Uterus (tissue), 4 donors: Measurements from ENCODE around the gene CLDN20. TPM values are rescaled to one million over a fixed set of nuclear protein-coding genes. Genes with fewer than 3 reads are reported as not detected.
"Not testable (repeated sequence)": the region's sequence is repeated elsewhere in the genome, so short reads cannot be mapped to it uniquely, and the experiment has no call there.

Experiments
- DNase-seq, 2 donors: peaks; one replicate each; pipeline ENCODE4 v3.0.0-alpha.2; 2019 to 2020
- H3K27ac ChIP-seq, 2 donors: fragments of 200-600 bp; sonication (generic); 1 replicate in 1 of 2; 2 replicates in 1 of 2; pipeline ENCODE4 v1.5.1; 2016 to 2018
- H3K27me3 ChIP-seq, 2 donors: fragments of 200-600 bp; sonication (generic); one replicate each; pipeline ENCODE4 v1.5.1; 2018 to 2019; ENCODE audit warnings: control low read depth in 1 of 2
- H3K36me3 ChIP-seq, 2 donors: fragments of 200-600 bp; sonication (generic); one replicate each; pipeline ENCODE4 v1.5.1; 2019; ENCODE audit warnings: control low read depth in 1 of 2
- H3K4me1 ChIP-seq, 2 donors: fragments of 200-600 bp; sonication (generic); one replicate each; pipeline ENCODE4 v1.5.1; 2018 to 2019; ENCODE audit warnings: control low read depth in 1 of 2
- H3K4me3 ChIP-seq, 2 donors: fragments of 200-600 bp; sonication (generic); 1 replicate in 1 of 2; 2 replicates in 1 of 2; pipeline ENCODE4 v1.5.1; 2018 to 2019; ENCODE audit warnings: mild to moderate bottlenecking in 1 of 2
- H3K9me3 ChIP-seq, 2 donors: fragments of 200-600 bp; sonication (generic); one replicate each; pipeline ENCODE4 v1.5.1; 2019; ENCODE audit warnings: control low read depth in 1 of 2
- POLR2A ChIP-seq, 2 donors: fragments of 450-650 bp; IDR thresholded peaks; one replicate each; pipeline ENCODE4 v1.6.1; 2016; ENCODE audit warnings: antibody characterized with exemption in 2 of 2, mild to moderate bottlenecking in 1 of 2, moderate library complexity in 1 of 2
- intact Hi-C: fragments of 100-400 bp; cut with DNase I; formaldehyde crosslinking; loops from one replicate; pipeline ENCODE4 v1.15.1; 2023; ENCODE audit warnings: low total_unique reads
- total RNA-seq, 4 donors: library from RNA; depleted of rRNA in 3 of 4; stranded (reverse); fragments of >200 nt in 3 of 4; gene quantifications; one replicate each; pipeline versions ENCODE4 v1.1.0 to v1.2.4, GENCODE V29; 2014 to 2023
- TF ChIP-seq, protein P1 (sequence below), 4 experiments: fragments of 200-600 bp in 2 of 4; fragments of 450-650 bp in 2 of 4; sonication (generic) in 2 of 4; IDR thresholded peaks; one replicate each; pipeline ENCODE4 v1.5.1; 2016 to 2019; ENCODE audit warnings: antibody characterized with exemption in 4 of 4, mild to moderate bottlenecking in 2 of 4, moderate library complexity in 1 of 4
- donor health status: DM: yes; HTN: yes; CAD: no.

Gene CLDN20
- total RNA-seq, 4 donors from 2014 or later = 1.5 TPM; not detected in 3

DNA sequence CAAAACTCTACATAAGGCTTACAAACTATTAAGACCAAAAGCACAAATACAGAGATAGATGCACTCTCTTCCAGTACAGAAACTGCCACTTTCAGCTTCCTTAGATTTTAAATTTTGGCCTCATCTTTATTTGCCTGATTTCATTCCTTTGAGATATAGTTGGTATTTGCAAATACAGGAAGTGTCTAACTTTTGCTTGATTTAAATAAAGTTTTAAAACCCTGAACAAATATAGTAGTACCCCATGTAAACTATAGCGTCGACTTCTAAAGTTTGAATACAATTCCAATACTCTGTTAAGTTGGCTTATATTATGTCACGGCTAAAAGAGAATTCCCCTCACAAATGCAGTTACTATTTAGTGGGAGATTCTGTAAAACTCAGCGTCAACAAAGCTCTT is 1.2 kb upstream of the CLDN20 start:
- H3K4me3 ChIP-seq = no peak overlapping the region
- no peaks in the 10 kb centered on the region for H3K4me1 ChIP-seq
- TF ChIP-seq, protein P1, sequence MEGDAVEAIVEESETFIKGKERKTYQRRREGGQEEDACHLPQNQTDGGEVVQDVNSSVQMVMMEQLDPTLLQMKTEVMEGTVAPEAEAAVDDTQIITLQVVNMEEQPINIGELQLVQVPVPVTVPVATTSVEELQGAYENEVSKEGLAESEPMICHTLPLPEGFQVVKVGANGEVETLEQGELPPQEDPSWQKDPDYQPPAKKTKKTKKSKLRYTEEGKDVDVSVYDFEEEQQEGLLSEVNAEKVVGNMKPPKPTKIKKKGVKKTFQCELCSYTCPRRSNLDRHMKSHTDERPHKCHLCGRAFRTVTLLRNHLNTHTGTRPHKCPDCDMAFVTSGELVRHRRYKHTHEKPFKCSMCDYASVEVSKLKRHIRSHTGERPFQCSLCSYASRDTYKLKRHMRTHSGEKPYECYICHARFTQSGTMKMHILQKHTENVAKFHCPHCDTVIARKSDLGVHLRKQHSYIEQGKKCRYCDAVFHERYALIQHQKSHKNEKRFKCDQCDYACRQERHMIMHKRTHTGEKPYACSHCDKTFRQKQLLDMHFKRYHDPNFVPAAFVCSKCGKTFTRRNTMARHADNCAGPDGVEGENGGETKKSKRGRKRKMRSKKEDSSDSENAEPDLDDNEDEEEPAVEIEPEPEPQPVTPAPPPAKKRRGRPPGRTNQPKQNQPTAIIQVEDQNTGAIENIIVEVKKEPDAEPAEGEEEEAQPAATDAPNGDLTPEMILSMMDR (IDR thresholded peaks at IDR 0.05) = no peak
- TF ChIP-seq POLR2A (IDR thresholded peaks at IDR 0.05) = no peak
- no peaks in the 10 kb centered on the region for H3K9me3 ChIP-seq
- H3K27ac ChIP-seq = no peak overlapping the region
- no peaks in the 10 kb centered on the region for H3K36me3 ChIP-seq
- intact Hi-C loops = no loop called here
- DNase-seq = no peak
- H3K27me3 ChIP-seq = no peaks in the 10 kb centered on the region

DNA sequence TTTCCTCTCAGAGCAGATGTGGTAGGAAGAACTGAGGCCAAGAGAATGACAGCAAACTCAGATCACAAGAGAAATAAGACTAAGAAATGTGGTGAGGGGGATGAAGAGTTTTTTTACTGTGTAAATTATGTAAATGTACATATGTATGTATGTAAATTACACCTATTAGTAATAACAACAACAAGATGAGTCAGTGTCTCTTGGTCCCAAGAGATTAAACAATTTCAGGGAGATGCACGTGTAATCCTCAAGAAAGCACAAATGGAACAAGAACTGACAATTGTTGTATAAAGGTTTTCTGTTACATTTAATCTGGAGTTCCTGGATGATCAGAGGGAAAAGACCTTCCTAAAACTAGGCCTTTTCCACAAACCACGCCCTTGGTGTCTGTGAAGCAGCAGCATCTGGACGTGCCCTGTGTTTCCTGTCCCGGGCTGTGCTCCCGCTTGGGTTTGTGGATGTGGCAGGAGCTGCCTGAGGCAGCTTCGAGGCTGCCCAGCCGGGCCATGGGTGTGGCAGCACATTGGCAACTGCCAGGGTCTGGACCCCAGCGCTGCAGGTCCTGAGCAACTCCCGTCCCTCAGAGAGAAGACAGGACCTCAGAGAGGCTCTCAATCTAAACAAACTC is 994 bp downstream of the CLDN20 start:
- intact Hi-C loops = no loop called here
- Histone ChIP-seq H3K27ac (no peak overlapping the region), H3K36me3 (no peaks in the 10 kb centered on the region), H3K4me3 (no peak overlapping the region), H3K27me3 (no peaks in the 10 kb centered on the region), H3K9me3 (no peaks in the 10 kb centered on the region), H3K4me1 (no peaks in the 10 kb centered on the region)
- no peak for DNase-seq
- TF ChIP-seq POLR2A (IDR thresholded peaks at IDR 0.05) = no peak
- TF ChIP-seq, protein P1 (IDR thresholded peaks at IDR 0.05) = no peak

DNA sequence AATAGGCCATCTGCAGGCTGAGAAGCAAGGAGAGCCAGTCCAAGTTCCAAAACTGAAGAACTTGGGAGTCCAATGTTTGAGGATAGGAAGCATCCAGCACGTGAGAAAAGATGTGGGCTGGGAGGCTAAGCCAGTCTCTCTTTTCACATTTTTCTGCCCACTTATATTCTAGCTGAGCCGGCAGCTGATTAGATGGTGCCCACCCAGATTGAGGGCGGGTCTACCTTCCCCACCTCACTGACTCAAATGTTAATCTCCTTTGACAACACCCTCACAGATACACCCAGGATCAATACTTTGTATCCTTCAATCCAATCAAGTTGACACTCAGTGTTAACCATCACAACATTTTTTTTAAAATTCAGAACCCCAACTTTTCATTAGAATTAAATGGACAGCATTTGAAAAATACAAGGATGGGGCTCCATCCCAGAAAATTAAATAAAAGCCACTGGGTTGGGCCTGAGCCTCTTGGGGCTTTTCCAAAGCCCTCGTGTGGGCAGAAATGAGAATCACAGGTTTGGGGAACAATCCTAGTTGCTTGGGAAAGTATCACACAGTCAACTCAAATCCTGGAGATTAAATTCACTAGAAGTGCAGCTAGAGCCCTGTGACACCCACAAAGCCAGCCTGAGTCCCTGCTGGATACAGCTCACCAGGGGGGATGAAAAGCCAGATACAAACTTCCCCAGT is 2.2 kb downstream of the CLDN20 start:
- H3K36me3 ChIP-seq = no peaks in the 10 kb centered on the region
- no peak for DNase-seq
- H3K27me3 ChIP-seq = no peaks in the 10 kb centered on the region
- H3K27ac ChIP-seq = no peak overlapping the region
- no peaks in the 10 kb centered on the region for H3K4me1 ChIP-seq
- intact Hi-C loops = no loop called here
- no peaks in the 10 kb centered on the region for H3K9me3 ChIP-seq
- TF ChIP-seq, protein P1 (IDR thresholded peaks at IDR 0.05) = no peak
- TF ChIP-seq POLR2A (IDR thresholded peaks at IDR 0.05) = no peak
- no peak overlapping the region for H3K4me3 ChIP-seq

DNA sequence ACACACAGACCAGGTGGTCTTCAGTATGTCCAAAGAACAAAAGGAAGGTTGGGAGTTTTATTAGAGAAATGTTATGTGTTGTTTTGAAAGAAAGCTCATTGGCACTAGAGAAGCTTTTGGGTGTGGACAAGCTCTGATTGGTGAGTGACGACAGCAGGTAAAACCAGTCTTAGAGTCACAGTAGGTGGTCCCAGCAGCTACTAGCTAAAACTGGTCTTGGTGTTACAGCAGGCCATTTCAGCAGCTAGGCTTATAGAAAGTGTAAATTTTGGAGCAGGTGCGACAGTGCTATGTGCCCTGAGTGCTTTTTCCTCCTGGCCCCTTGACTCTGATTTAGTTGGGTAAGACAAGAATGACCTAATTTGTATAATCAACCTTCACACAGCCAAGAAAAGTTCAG is 3.6 kb downstream of the CLDN20 start:
- H3K27me3 ChIP-seq = no peaks in the 10 kb centered on the region
- TF ChIP-seq, protein P1 (IDR thresholded peaks at IDR 0.05) = no peak
- TF ChIP-seq POLR2A (IDR thresholded peaks at IDR 0.05) = no peak
- intact Hi-C loops = no loop called here
- H3K9me3 ChIP-seq = no peaks in the 10 kb centered on the region
- H3K36me3 ChIP-seq = no peaks in the 10 kb centered on the region
- DNase-seq = no peak
- H3K4me3 ChIP-seq = no peak overlapping the region
- peaks cover 4 to 7% of the 10 kb centered on the region in 2 donors for H3K4me1 ChIP-seq
- no peak overlapping the region for H3K27ac ChIP-seq

DNA sequence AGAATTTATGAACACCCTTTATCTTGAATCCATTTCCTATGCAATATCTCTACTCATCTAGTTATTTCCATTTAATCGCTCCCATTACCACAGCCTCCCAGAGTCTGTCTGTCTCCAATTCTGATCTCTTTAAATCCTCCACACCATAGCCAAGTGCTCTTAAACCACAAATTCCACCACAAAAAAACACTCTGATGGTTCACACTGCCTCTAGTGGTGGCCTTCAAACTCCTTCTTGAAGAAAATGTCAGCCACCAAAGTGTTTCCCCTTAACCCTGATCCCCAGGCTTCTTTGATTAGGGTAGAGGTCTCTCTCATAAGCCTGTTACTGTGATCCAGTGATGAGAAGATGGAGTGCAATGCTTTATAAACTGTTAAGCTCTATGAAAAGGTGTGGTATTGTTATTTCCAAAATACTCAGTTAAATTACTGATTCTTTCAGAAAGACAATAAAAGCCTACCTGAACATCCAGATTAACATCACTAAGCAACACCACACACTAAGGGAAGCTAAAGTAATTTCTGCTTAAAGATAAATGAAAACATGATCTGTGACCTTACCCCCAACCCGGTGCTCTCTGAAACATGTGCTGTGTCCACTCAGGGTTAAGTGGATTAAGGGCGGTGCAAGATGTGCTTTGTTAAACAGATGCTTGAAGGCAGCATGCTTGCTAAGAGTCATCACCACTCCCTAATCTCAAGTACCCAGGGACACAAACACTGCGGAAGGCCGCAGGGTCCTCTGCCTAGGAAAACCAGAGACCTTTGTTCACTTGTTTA is 4.5 kb downstream of the CLDN20 start:
- H3K27ac ChIP-seq, H3K36me3 ChIP-seq, DNase-seq, H3K27me3 ChIP-seq, H3K9me3 ChIP-seq, H3K4me3 ChIP-seq, intact Hi-C loops: not testable (repeated sequence)
- H3K4me1 ChIP-seq = peaks cover 8 to 11% of the 10 kb centered on the region in 2 donors
- TF ChIP-seq, protein P1 (IDR thresholded peaks at IDR 0.05) = peak in 2 of 4 experiments; percentile 13 to 26
